ENCODE data around the gene EEF1G.

Gene EEF1G

GRCh38 chr11:62538470-62539237 is 35.0 kb downstream of the EEF1G start:
- no peak for DNase-seq

- no peak for DNase-seq
These were observed 37.3 kb downstream of the EEF1G start for GRCh38 chr11:62536301-62536957.

- DNase-seq = no peak
These were observed 37.9 kb downstream of the EEF1G start for GRCh38 chr11:62535802-62536201.

- no peak for DNase-seq
These were observed 38.7 kb downstream of the EEF1G start for GRCh38 chr11:62534779-62535545.

- no peak for DNase-seq
These were observed 41.6 kb downstream of the EEF1G start for GRCh38 chr11:62532096-62532495.

- DNase-seq = no peak
These were observed 56.8 kb downstream of the EEF1G start for GRCh38 chr11:62516736-62517371.

- DNase-seq = no peak
These were observed 59.5 kb downstream of the EEF1G start for GRCh38 chr11:62514151-62514550.

GRCh38 chr11:62513626-62514025 is 60.1 kb downstream of the EEF1G start:
- no peak for DNase-seq

- no peak for DNase-seq
These were observed 60.7 kb downstream of the EEF1G start for GRCh38 chr11:62512961-62513360.

Measured in inflammatory macrophage treated with lipopolysaccharide for 4 hours (primary cell).